GM12801 (cell line): ENCODE results near the gene HTR6.

ENCODE experiments used
- CTCF ChIP-seq: IDR thresholded peaks from one replicate; pipeline ENCODE4 v1.5.1; 2011; ENCODE audit warnings: control low read depth; ENCODE audit not compliant: insufficient read length; ENCODE audit errors: extremely low read depth

The HTR6 gene

DNA sequence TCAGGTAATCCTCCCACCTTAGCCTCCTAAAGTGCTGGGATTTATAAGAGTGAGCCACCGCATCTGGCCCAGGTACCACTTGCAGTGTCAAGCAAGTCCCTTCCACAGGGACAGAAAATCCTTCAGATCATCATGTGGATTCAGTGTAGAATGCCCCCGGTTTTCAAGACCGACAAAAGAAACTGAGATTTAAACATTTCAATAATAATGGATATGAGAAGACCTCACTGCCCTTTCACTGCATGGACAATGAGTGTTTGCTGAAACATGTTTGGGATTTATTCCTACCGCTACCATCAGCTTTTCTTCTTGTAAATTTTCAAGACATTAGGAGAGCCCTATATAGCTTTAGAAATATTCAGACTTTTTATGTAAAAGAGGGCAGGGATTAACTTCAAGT is 41.5 kb downstream of the HTR6 start:
- TF ChIP-seq CTCF, result no peak

GRCh38 chr1:19708567-19709110 is 44.0 kb downstream of the HTR6 start:
- TF ChIP-seq CTCF, result no peak

DNA sequence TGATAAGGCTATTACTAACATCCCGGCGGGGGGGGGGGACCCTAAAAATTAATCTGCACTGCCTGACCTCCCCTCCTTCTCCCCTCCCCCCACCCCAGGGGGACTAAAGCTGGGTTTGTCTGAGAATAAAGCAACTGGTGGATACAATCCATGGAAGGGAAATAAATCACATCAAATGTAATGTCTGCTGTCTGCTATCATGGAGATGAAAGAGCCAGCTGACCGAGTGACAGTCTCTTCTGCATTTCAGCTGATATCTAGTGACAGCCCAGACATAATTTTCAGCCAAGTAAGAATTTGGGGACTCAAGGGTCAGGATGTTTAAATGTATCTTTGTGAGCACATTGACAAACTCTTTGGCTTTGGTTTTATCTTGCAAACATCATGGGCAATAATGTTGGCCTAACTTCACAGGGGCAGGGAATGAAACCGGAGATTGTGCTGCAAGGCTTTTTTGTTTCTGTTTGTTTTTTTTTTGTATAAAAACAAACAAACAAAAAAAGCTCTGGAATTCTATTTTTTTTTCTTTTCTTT is 44.7 kb downstream of the HTR6 start:
- no peak for TF ChIP-seq CTCF

- TF ChIP-seq CTCF, result no peak
Measured at GRCh38 chr1:19710825-19711611, 46.3 kb downstream of the HTR6 start.

- TF ChIP-seq CTCF, result no peak
Measured at GRCh38 chr1:19712928-19713327, 48.3 kb downstream of the HTR6 start.

DNA sequence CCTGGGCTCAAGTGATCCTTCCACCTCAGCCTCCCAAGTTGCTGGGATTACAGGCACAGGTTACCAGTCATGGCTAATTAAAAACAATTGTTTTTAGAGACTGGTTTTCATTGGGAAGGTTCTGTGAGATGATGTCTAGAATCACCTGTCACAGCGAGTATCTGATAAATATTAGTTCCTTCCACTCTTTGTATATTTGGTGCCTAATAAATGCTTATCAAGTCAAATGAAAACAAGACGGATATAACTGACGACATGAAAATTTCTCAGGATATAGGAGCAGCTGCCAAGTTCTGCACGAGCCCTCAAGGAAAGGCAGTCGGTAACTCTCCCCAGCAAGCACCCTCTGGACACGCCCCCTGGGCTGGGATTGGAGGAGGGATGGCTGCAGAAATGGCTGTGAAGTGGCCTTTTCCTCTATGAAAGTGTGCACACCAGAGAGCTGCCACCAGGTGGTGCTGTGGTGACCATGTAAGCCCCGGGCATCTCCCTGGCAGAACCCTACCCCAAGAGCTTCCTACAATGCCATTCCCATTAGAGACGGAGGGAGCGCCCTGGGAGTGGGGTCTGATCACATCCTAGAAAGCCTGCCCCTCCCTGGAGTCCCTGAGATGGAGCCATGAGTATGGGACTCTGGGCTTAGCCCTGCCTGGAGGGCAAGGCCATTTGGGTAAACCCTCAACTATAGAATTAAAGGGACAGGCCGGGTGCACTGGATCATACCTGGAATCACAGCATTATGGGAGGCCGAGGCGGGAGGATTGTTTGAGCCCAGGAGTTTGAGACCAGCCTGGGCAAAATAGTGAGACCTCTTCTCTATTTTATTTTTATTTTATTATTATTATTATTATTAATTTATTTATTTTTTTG is 50.9 kb downstream of the HTR6 start:
- TF ChIP-seq CTCF, result no peak

- TF ChIP-seq CTCF, result no peak
Measured at GRCh38 chr1:19717467-19717866, 52.8 kb downstream of the HTR6 start.
